Right lobe of liver (tissue), 6 donors: Measurements from ENCODE around the gene PCGF6. TPM values are rescaled to one million over a fixed set of nuclear protein-coding genes. Genes with fewer than 3 reads are reported as not detected.

Experiments used
- ATAC-seq, 4 donors: fragments of 200-7000 bp; cut with Tn5 transposase; one replicate each; pipeline ENCODE4 v1.9.1; 2020; ENCODE audit warnings: mild to moderate bottlenecking in 4 of 4, moderate library complexity in 4 of 4
- DNase-seq, 3 donors: peaks; one replicate each; pipeline ENCODE4 v3.0.0-alpha.2; 2020
- H3K27ac ChIP-seq, 3 donors: fragments of 200-600 bp; one replicate each; pipeline ENCODE4 v1.8.0; 2022
- H3K27me3 ChIP-seq, 2 donors: fragments of 200-600 bp; one replicate each; pipeline ENCODE4 v1.8.0; 2022
- H3K36me3 ChIP-seq, 4 donors: fragments of 200-600 bp; sonication (generic) in 1 of 4; one replicate each; pipeline versions ENCODE4 v1.5.1 to v1.8.0; 2017 to 2022; ENCODE audit warnings: control low read depth in 1 of 4
- H3K4me1 ChIP-seq, 4 donors: fragments of 200-600 bp; sonication (generic) in 1 of 4; one replicate each; pipeline versions ENCODE4 v1.5.1 to v1.8.0; 2017 to 2022; ENCODE audit warnings: control low read depth in 1 of 4
- H3K4me3 ChIP-seq, 3 donors: fragments of 200-600 bp; one replicate each; pipeline ENCODE4 v1.8.0; 2022
- H3K9me3 ChIP-seq, 4 donors: fragments of 200-600 bp; sonication (generic) in 1 of 4; one replicate each; pipeline versions ENCODE4 v1.5.1 to v1.8.0; 2017 to 2022; ENCODE audit warnings: control low read depth in 1 of 4
- CTCF ChIP-seq, 4 donors: fragments of 200-600 bp in 3 of 4; fragments of 450-650 bp in 1 of 4; IDR thresholded peaks; one replicate each; pipeline versions ENCODE4 v1.5.1 to v1.8.0; 2016 to 2022; ENCODE audit warnings: antibody characterized with exemption in 4 of 4, mild to moderate bottlenecking in 2 of 4
- POLR2A ChIP-seq: fragments of 450-650 bp; IDR thresholded peaks from one replicate; pipeline ENCODE4 v1.6.1; 2017; ENCODE audit warnings: antibody characterized with exemption, mild to moderate bottlenecking
- WGBS: methylation state at CpG from one replicate; pipeline ENCODE4 v1.1.6; 2018; ENCODE audit warnings: low coverage, low lambda C conversion rate; ENCODE audit not compliant: insufficient coverage; ENCODE audit errors: missing lambda C conversion rate; 5-methylcytosine and 5-hydroxymethylcytosine counted together
- intact Hi-C, 2 donors: fragments of 100-400 bp; cut with DNase I; formaldehyde crosslinking; loops; one replicate each; pipeline versions ENCODE4 v1.11.2 to v1.14.1; 2022
- total RNA-seq, 6 experiments: library from RNA; depleted of rRNA in 2 of 6; stranded (reverse); fragments of >200 nt in 2 of 6; fragmentation: NEBNext Ultra II Directional in 3 of 6; extraction: Animal tissue kit (Norgen Biotek cat#: 25700) in 3 of 6; gene quantifications; one replicate each; pipeline versions ENCODE4 v1.1.0 to v1.2.4, GENCODE V29; 2016 to 2023
- donor health status: DM: no; HTN: yes; CAD: no.
- donor health status: DM: no; HTN: no; CAD: no.
- donor health status: DM: no; HTN: no; CAD: no.
- donor health status: DM: no; HTN: yes; CAD: no.
- donor health status: DM: no; HTN: yes; CAD: no.

PCGF6 gene
- total RNA-seq, 6 experiments from 2014 or later = 4.7 to 8.5 (median 6.0) TPM

GRCh38 chr10:103327906-103328305 is 23.0 kb downstream of the PCGF6 start:
- TF ChIP-seq CTCF (IDR thresholded peaks at IDR 0.05) = no peak
- no peak for TF ChIP-seq POLR2A
- Histone ChIP-seq H3K9me3 (no peaks in the 10 kb centered on the region), H3K4me1 (no peaks in the 10 kb centered on the region), H3K36me3 (peaks cover 0 to 39% (median 11%) of the 10 kb centered on the region in 4 donors), H3K27ac (no peak overlapping the region), H3K4me3 (no peak overlapping the region), H3K27me3 (no peaks in the 10 kb centered on the region)
- DNase-seq (peak in 1 of 3 donors; percentile 7), ATAC-seq (no peak)
- intact Hi-C loops = no loop called here
- WGBS = 89% methylated on average over 7 of the region's 7 CpGs

- intact Hi-C loops = no loop called here
- TF ChIP-seq CTCF (IDR thresholded peaks at IDR 0.05) (no peak), POLR2A (no peak)
- Histone ChIP-seq H3K4me1 (no peaks in the 10 kb centered on the region), H3K27ac (no peak overlapping the region), H3K36me3 (peaks cover 0 to 47% (median 8%) of the 10 kb centered on the region in 4 donors), H3K9me3 (no peaks in the 10 kb centered on the region), H3K4me3 (no peak overlapping the region), H3K27me3 (no peaks in the 10 kb centered on the region)
- ATAC-seq = no peak
- DNase-seq = no peak
Measured at GRCh38 chr10:103316087-103316486, 34.9 kb downstream of the PCGF6 start.

- TF ChIP-seq POLR2A = no peak
- no peak for TF ChIP-seq CTCF (IDR thresholded peaks at IDR 0.05)
- peaks cover 0 to 50% (median 9%) of the 10 kb centered on the region in 4 donors for H3K36me3 ChIP-seq
- H3K4me3 ChIP-seq = no peak overlapping the region
- H3K4me1 ChIP-seq = no peaks in the 10 kb centered on the region
- ATAC-seq (no peak), DNase-seq (no peak)
- 100% methylated on average over 1 of the region's 1 CpG for WGBS
- no peak overlapping the region for H3K27ac ChIP-seq
- no peaks in the 10 kb centered on the region for H3K27me3 ChIP-seq
- no peaks in the 10 kb centered on the region for H3K9me3 ChIP-seq
- intact Hi-C loops = no loop called here
Measured at GRCh38 chr10:103310197-103310596, 40.7 kb downstream of the PCGF6 start.

- H3K27ac ChIP-seq = no peak overlapping the region
- H3K4me3 ChIP-seq = no peak overlapping the region
- 99% methylated on average over 5 of the region's 5 CpGs for WGBS
- TF ChIP-seq CTCF (IDR thresholded peaks at IDR 0.05) (no peak), POLR2A (no peak)
- H3K9me3 ChIP-seq = no peaks in the 10 kb centered on the region
- intact Hi-C loops = no loop called here
- DNase-seq = peak in 1 of 3 donors; percentile 19
- ATAC-seq = no peak
- H3K27me3 ChIP-seq = no peaks in the 10 kb centered on the region
- H3K4me1 ChIP-seq = no peaks in the 10 kb centered on the region
- peaks cover 0 to 34% (median 6%) of the 10 kb centered on the region in 4 donors for H3K36me3 ChIP-seq
Measured at GRCh38 chr10:103307594-103307993, 43.3 kb downstream of the PCGF6 start.
